Measurements from ENCODE around the gene NDST1. TPM values are rescaled to one million over a fixed set of nuclear protein-coding genes. Genes with fewer than 3 reads are reported as not detected.

Gene NDST1
- total RNA-seq, 1 donor from 2014 or later = 110 TPM

DNA sequence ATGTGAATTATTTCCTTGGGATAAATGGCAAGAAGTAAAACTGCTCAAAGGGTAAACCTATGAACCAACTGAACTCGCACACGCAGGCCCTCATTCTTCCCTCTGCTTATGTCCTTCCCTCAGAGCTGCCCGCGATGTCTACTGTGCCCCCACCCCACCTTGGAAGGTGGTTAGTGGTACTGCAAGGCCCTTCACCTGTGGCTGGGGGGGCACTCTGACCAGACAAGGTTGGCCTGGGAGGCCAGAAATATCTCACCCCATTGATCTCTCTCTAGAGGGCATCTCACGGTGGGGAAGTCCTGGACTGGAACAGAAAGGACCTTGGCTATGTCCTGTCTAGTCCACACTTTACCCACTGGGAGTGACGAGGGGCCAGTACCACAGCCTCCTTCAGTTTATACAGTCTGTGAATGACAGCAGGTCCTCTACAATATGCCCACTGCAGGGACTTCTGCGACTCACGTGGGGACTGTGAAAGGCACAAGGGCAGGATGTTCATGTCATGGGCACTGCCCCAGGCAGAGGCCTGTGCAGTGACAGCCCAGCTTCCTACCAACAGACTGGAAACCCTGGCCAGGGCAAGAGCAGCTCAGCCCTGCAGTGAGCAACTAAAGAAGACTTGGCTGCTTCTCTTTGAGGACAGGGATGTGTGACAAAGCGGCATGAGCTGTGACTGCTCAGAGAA lies 75.8 kb downstream of the NDST1 start:
- no peak for DNase-seq (ENCODE audit: low spot score)

DNA sequence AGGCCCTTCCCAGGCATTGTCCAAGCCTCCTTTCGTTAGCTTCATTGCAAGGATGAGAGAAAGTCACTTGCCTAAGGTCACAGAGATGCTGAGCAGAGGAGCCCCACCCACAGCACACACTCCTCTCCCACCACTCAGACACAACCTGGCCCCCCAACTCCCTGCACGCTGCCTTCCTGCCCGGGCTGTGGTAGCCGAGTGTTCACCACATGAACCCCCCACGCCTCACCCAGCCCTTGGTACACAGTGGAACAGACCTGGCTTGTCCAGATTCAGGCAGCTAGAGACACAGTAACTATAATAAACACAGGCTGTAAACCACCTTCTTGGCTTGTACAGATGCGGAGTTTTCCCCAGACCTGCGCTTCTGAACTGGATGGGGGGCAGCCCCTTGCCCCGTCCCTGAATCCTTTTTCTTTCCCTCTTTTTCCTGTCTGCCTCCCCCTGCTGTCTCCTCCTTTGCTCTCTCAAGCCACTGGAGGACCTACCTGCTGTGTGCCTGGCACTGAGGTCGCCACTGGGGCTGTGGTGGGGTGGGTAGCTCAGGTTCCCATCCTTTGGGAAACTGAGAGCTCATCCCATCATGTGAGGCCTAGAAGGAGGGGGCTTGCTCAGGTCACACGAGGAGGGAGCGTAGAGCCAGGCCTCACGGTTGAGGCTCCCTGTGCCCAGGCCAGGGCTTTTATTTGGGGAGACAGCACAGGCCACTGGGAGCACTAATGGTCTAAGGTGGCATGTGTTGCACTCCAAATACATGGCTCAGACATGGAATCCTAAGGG lies 76.8 kb downstream of the NDST1 start:
- no peak for DNase-seq (ENCODE audit: low spot score)

DNA sequence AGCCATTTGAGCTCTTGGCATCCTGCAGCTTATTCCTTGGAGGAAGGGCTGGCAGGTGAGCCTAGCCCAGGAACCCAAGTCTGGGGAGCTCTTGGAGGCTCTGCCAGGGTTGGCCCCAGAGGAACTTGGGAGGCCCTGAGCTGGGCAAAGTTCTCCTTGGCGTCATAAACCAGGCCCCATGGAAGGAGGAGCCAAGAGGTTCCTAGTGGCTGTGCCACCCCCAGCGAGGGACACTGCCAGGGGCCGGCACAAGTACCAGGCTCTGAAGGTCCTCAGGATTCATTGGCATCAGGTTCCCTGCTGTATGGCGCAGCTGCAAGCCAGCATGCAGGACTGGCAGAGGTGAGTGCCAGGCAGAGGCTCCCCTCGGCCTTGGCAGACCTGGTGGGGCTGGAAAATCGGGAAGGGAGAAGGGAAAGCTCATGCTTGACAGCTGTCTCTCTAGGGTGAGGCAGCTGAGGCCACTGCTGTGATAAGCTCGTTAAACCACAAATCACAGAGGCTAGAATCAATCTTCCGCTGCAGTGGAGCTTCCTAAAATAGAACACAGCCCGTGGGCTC lies 77.9 kb downstream of the NDST1 start:
- peak; percentile 83 for DNase-seq (ENCODE audit: low spot score)

DNA sequence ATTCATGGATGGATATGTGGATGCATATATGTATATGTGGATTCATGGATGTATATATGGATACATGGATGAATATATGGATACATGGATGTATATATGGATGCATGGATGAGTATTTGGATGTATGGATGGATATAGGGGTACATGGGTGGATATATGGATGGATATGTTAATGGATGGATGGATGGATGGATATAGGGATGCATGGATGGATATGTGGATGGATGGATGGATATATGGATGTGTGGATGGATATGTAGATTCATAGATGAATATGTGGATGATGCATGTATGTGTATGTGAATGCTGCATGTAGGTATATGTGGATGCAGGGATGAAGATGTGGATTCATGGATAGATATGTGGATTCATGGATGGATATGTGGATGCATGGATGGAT lies 79.1 kb downstream of the NDST1 start:
- no peak for DNase-seq (ENCODE audit: low spot score)

DNA sequence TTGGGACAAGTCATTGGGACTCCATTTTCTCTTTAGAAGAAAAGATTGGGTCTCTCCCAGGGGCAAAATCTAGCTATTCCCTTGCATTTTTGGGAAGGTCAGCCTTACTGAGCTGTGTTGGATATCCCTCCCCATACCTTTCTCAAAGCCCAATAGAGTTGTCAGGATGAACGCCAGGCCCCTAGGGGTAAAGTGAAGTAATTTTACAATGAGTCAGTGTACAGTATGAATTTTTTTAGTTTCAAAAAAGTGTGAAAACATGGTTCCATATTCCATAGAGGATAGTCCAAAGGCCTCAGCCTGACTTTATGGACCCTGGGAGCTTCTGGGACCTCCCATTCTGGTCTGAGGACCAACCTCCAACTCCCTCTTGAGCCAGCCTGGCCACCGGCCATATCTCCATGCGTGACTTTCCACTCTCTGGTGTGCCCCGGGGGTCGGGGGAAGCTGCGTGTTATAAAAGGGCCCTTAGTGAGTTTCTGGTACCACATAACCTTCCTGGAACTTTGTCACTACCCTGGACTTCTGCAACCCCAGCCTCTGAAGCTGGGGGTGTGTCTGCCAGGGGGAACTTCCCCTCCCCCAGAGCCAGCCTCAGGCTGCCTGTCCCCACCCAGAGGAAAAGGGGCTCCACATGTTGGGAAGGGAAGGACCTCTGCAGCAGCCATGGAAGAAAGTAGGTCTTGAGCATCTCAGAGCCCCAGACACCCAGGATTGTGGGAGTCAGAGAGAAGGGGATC lies 80.1 kb downstream of the NDST1 start:
- peak; percentile 87 for DNase-seq (ENCODE audit: low spot score)

DNA sequence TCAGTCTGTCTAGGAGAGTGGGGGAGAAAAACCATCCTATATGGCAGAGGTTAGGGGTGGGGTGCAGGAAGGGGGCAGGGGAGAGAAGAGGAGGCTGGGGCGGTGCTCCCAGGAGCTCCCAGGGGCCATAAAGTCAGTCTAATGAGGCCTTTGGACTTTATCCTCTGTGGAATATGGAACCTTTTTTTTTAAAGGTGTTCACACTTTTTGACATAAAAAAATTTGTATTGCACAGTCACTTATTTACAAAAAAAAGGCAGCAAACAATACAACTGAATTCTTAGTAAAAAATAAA lies 80.6 kb downstream of the NDST1 start:
- DNase-seq (ENCODE audit: low spot score) = no peak

DNA sequence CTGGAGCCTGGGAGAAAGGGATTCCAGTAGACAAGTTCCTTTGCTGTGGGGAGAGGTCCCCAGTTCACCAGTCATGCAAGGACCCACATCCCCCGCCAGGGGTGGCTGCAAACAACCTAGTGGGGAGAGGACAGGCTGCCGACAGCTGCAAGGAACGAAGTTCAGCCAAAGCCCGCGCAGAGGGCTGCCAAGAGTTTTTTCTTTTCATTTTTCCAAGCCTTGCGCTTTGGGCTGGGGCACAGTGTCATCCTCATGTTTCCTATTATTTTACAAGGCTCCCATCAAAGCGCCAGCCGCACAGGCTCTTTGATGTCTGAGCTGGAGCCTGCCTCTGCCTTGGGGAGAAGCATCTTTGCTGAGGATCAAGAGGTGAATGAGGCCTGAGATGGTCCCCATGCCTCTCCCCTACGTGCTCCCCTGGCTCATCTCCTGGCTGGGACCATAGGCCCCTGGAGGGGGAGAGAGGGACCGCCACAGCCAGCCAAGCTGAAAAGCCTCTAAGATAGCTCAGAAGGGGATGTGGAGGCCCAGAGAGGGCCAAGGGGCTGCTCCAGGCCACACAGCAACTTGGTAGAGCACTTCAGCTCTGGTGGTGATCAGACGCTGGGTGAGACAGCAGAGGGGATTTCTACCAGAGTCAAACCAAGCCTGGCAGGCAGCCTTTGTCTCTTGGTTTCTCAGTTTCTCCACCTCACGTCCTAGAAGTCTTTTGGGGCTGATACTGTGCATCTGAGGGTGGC lies 82.1 kb downstream of the NDST1 start:
- peak; percentile 91 for DNase-seq (ENCODE audit: low spot score)

DNA sequence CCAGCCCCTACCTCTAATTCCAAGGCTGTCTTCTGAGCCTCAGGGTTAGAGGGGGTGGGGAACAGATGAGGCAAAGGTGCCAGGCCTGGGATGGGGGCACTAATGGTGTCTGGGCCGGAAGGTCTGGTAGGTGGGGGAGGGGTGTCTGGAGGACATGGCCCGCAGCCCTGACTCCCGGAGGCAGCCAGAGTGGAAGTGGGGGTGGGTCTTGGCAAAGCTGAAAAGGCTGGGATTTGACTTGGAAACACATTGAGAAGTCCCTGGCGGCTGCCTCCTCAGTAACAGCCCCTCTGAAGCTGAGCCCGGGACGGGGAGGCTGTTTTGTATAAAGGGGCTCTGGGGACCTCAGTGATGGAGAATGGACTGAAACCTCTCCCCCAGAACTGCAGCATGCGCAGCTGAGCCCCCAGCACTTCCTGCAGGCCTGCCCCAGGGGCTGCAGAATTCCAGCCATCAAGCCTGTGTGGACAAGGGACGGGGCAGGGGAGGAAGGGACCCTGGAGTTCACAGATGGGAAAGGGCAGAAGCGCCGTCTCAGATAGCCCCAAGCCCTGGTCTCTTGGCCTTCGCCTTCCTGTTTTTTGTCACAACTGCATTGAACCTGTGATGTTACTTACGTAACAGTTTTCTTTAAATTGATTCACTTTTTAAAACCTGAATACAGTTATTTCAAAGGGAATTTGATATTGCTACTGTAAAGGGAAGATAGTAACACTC lies 83.2 kb downstream of the NDST1 start:
- no peak for DNase-seq (ENCODE audit: low spot score)

DNA sequence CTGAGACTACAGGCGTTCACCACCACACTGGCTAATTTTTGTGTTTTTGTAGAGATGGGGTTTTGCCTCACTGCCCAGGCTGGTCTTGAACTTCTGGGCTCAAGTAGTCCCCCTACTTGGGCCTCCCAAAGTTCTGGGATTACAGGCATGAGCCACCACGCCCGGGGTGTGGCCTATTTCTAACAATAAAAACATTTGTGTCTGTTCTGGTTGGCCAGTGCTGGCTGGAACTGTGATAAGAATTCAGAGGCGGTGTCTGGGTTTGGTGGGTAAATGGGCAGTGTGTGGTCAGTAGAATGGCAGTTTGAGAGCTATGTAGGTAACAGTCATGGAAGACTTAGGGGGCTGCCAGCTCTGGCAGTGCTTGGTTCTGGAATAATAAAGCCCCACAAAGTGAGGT lies 85.7 kb downstream of the NDST1 start:
- DNase-seq (ENCODE audit: low spot score) = no peak

DNA sequence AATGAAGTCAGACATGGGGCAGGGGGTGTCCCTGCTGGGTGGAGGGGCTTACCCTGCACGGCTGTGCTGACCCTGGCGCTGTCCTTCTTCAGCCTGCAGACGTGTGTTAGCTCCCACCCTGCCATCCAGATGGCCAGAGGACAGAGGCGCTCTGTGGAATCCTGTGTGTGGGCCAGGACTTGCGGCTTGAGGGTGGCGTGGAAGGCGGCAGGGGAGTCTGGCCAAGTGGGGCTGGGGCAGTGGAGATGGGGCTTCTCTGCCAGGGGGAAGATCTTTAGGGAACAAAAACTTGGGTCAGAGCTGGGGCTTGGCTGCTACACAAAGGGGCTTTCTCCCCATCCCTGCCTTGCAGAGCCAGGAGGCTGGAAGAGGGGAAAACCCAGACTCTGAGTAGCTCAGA lies 86.1 kb downstream of the NDST1 start:
- no peak for DNase-seq (ENCODE audit: low spot score)

DNA sequence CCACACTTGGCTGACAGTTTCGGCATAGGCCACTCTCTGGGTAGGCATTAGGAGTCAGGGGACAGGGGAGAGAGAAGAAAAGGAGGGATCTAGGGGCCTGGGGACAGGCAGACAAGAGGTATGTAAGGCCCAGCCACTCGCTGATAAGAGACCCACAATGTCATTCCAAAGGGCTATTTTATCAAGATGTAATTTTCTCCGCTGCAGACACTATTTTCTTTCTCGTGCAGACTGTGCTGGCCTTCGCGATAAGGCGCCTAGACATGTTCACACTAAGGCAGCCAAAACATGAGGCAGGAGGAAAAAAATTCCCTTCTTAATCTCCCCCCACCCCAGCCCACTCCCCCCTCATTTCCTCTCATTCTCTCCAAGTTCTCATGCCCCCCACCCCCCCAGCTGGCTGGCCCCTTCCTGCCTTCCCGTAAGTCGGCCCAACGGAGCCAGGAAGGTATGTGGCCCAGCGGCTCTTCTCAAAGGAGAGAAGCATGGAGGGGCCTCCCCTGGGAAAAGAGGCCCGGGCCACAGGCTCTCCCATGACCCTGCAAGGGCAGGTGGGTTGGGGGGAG lies 87.6 kb downstream of the NDST1 start:
- DNase-seq (ENCODE audit: low spot score) = no peak

DNA sequence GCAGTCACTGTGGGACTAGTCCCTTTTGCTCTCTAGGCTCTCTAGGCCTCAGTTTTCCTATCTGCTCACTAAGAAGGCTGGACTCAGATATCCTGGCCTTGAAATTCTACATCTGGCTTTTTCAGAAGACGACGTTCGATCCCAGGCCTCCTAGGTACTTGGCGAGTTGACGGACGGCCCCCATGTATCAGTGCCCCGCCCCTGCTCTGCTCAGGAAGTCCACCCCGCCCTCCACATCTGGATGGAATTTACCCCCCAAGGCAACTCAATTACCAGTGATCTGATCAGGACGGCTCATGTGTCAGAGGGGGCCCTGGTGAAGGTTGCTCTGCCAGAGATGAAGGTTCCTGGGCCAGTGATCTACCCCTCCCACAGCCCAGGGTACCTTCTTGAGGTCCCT lies 88.4 kb downstream of the NDST1 start:
- DNase-seq (ENCODE audit: low spot score) = no peak

DNA sequence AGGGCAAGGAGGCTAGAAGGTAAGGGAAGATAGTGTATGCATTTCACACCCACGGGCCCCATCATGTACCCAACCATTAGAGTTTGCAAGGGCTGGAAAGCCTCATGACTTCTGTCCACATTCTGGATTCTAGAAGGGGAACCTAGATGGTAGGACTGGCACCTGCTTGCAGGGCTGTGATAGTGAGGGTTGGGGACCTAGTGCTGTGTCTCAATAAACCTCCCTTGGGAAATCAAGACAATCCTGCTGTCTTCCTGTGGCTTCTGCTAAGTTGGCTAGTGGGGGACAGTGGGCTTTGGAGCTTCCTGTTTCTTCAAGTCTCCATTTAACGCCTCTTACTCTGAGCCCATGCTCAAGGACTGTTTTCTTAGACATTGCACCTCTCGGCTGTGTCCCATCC lies 88.9 kb downstream of the NDST1 start:
- DNase-seq (ENCODE audit: low spot score) = no peak

DNA sequence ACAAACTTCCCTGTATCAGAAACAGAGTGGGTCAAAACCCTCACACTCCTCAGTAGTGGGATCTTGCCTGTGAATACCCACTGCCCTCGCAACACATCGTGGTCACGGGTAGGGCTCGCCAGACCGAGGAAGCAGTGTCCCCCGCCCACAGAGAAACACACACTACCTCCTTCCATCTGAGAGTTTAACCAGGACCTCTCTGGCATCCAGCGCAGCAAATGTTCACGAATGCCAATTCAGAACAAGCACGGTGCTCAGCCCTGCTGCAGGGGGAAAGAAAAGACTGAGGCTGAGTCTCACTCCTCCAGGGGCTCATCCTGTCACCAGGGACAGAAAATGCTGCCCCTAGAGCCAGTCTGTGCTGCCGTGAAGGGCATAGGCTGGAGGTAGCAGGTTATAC lies 90.1 kb downstream of the NDST1 start:
- DNase-seq (ENCODE audit: low spot score) = no peak

DNA sequence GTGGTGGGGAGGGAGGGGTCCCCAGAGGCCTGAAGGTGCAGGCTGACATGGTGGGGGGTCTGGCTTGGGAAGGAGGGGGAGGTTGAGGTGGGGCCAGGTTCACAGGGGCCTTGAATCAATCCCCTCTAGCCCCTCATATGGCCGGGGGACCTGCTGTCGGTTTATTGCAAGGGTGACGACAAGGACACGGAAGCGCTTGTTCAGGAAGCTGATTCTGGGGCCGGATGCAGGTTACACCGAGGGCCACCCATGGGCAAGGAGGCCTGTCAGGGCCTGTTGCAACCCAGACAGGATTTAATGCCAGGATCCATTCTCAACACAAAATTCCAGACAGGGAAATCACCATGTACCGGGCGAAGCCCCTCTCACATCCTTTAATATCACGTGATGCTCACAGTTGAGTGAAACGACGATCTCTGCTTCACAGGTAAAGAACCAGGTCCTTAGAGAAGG lies 90.9 kb downstream of the NDST1 start:
- no peak for DNase-seq (ENCODE audit: low spot score)

DNA sequence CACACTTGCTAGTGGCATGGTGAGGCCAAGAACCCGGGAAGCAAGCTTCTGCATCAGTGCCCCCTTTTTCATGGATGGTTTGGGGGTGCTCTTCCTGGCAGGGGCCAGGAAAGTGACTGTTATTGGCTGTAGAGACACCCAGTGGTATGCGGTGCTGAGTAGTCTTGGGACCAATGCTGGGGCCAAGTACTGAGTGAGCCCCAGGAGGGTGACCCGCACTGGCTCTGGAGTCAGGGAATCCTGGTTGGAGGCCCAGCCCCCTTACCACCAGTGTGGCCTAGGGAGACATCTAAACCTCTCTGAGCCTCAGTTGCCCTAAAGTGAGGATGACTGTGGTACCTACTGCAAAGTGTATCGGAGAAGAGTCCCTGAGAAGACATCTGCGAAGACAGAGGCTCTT lies 91.3 kb downstream of the NDST1 start:
- DNase-seq (ENCODE audit: low spot score) = no peak

DNA sequence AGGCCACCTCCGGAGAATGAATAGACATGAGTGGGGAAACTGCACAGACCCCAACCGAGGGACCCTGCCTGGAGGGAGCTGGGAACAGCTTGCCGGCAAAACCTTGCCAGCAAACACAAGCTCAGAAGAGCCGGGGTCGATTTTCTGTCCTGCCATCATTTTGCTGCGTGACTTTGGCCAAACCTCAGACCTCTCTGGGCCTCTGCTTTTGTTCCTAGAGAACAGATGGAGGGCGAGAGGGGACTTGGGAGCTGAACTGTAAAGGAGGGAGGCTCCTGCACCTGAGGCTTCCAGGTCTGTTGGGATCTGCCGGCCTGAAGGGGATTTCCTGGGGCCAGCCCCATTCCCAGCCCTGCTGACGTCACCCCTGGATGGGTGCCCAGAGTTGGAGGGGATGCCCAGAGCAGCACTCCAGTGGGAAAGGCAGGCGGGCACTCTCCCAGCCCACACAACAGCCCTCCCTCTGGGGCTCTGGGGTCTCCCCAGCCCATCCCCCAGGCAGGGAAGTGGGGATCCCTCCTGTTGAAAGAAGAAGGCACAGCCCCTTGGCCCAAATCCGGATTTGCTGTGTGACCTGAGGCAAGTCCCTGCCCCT lies 92.1 kb downstream of the NDST1 start:
- peak; percentile 95 for DNase-seq (ENCODE audit: low spot score)

DNA sequence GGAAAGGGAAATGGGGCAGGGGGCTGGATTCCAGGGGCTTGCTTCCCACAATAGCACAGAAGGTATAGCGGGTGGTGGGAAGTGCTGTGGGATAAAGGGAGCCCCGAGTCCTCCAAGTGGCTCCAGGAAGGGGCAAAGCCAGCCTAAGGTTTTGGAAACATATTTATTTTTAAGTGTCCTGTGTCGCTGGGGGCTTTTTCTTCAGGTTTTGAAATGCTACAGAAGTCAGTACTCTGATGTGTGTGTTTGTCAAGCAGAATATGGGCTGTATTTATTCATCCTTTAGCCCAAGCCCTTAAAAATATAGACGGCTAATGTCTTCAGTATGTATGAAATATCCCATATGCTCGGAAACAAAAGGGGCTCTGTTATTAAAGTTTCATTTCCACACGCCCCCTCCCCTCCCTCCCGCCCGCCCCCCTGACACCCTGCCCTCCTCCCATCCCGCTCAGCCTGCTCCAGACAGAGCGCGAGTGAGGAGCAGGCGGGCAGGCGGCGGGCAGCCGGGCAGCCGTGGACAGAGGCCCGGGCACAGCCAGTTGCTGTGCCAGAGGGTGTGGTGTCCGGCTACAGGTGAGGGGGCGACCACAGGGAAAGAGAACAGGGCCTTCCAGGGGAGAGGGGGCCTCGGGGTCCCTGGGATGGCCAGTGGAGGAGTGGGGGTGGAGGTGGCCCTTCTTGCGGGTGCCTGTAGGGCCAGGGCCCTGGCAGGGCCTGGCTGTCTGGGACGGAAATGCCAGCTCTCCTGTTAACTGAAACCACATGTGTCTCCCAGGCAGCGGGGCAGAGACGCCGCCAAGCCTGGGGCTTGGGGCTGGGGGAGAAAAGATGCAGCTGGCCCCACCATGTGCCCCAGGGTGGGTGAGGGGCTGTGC lies 92.9 kb downstream of the NDST1 start:
- no peak for DNase-seq (ENCODE audit: low spot score)

All from mesenteric fat pad (tissue), 1 donor.